H7 (cell line): ENCODE data around the gene LRRIQ3. TPM values are rescaled to one million over a fixed set of nuclear protein-coding genes. Genes with fewer than 3 reads are reported as not detected.
"Not testable (repeated sequence)": the region's sequence is repeated elsewhere in the genome, so short reads cannot be mapped to it uniquely, and the experiment has no call there.

ENCODE experiments used
- DNase-seq: peaks from one replicate; pipeline ENCODE4 v3.0.0; 2012
- H3K27me3 ChIP-seq: 2 replicates; pipeline ENCODE4 v1.6.0; 2011; ENCODE audit warnings: mild to moderate bottlenecking, low read length; ENCODE audit not compliant: control insufficient read depth, insufficient read depth
- H3K36me3 ChIP-seq: replicated peaks from 2 replicates; pipeline ENCODE4 v1.5.1; 2011; ENCODE audit warnings: low read length; ENCODE audit not compliant: control insufficient read depth, insufficient read depth
- H3K4me3 ChIP-seq: 2 replicates; pipeline ENCODE4 v1.5.1; 2011; ENCODE audit warnings: low read depth, mild to moderate bottlenecking, control low read depth, low read length, moderate library complexity; ENCODE audit not compliant: insufficient read depth
- total RNA-seq: library from RNA; depleted of rRNA; stranded (reverse); fragments of >200 nt; shearing (Covaris generic); gene quantifications from 2 replicates; pipeline ENCODE4 v1.2.3, GENCODE V29; 2014

Gene LRRIQ3
- total RNA-seq, 1 experiment from 2014 or later: 0.42 TPM

GRCh38 chr1:74180490-74180889 is 17.5 kb downstream of the LRRIQ3 start:
- H3K36me3 ChIP-seq: no peaks in the 10 kb centered on the region
- H3K4me3 ChIP-seq: no peak overlapping the region
- no peaks in the 10 kb centered on the region for H3K27me3 ChIP-seq
- no peak for DNase-seq

GRCh38 chr1:74174423-74174822 is 23.6 kb downstream of the LRRIQ3 start:
- H3K27me3 ChIP-seq, H3K4me3 ChIP-seq, H3K36me3 ChIP-seq, DNase-seq: not testable (repeated sequence)

GRCh38 chr1:74162333-74162732 is 35.6 kb downstream of the LRRIQ3 start:
- no peak for DNase-seq
- Histone ChIP-seq H3K36me3 (no peaks in the 10 kb centered on the region), H3K4me3 (no peak overlapping the region), H3K27me3 (no peaks in the 10 kb centered on the region)

DNA sequence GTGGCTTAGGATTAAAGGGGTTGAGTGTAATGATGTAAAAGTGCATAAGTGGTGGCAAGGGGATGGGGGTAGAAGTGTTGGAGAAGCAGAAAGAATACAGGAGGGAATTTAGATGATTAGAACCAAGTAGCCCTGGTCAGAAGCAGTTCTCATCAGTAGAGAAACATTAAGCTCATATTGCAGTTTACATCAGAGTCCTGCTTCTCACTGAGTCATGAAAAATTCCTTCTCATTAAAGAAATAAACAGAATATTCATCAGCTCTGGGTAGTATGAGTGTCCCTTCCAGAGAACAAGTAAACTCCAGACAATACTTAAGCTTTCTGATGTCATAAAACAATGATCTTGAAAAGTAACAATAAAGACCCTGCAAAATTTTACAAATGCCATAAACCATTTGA is 36.5 kb downstream of the LRRIQ3 start:
- H3K27me3 ChIP-seq: no peaks in the 10 kb centered on the region
- DNase-seq: no peak
- H3K36me3 ChIP-seq: no peaks in the 10 kb centered on the region
- H3K4me3 ChIP-seq: no peak overlapping the region

- no peaks in the 10 kb centered on the region for H3K36me3 ChIP-seq
- H3K4me3 ChIP-seq: no peak overlapping the region
- H3K27me3 ChIP-seq: no peaks in the 10 kb centered on the region
- no peak for DNase-seq
These were observed 37.9 kb downstream of the LRRIQ3 start for GRCh38 chr1:74160046-74160445.

DNA sequence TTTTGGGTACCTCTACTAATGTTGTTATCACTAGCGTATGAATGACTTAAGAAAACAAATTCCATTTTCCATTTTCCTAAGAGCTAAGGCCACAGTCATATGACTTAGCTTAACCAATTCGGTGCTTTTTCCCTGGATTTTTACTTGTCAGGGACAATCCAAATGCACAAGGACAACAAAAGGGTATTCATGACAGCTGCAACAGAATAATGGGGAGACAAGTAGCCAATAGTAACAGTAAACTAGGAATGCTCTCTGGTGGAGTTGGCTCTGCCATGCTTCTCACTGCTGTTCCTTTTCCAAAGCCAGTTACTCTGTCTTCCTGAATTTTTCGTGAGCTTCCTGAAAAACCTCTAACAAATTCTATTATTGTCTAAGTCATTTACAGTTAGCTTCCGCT is 52.9 kb downstream of the LRRIQ3 start:
- Histone ChIP-seq H3K4me3 (no peak overlapping the region), H3K36me3 (no peaks in the 10 kb centered on the region)
- no peak for DNase-seq

DNA sequence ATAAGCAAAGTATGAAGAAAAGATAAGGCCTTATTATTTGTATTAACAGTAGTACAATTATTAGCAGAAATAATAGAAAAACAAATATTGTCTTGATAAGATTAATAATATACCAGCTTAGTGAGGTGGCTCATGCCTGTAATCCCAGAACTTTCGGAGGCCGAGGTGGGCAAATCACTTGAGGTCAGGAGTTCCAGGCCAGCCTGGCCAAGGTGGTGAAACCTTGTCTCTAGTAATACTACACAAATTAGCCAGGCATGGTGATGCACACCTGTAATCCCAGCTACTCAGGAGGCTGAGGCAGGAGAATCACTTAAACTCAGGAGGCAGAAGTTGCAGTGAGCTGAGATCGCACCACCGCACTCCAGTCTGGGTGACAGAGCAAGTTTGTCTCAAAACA is 80.6 kb downstream of the LRRIQ3 start:
- DNase-seq, H3K27me3 ChIP-seq: not testable (repeated sequence)

More for the DNA sequence above, 52.9 kb downstream of the LRRIQ3 start:
- no peaks in the 10 kb centered on the region for H3K27me3 ChIP-seq

GRCh38 chr1:74113333-74113732 is 84.6 kb downstream of the LRRIQ3 start:
- Histone ChIP-seq H3K36me3 (no peaks in the 10 kb centered on the region), H3K4me3 (no peak overlapping the region), H3K27me3 (no peaks in the 10 kb centered on the region)
- DNase-seq: no peak

More for the DNA sequence above, 80.6 kb downstream of the LRRIQ3 start:
- not testable (repeated sequence) for H3K36me3 ChIP-seq, H3K4me3 ChIP-seq

- H3K36me3 ChIP-seq: no peaks in the 10 kb centered on the region
- no peak for DNase-seq
- H3K27me3 ChIP-seq: no peaks in the 10 kb centered on the region
- no peak overlapping the region for H3K4me3 ChIP-seq
These were observed 90.6 kb downstream of the LRRIQ3 start for GRCh38 chr1:74107394-74107793.

- Histone ChIP-seq H3K27me3 (no peaks in the 10 kb centered on the region), H3K4me3 (no peak overlapping the region), H3K36me3 (no peaks in the 10 kb centered on the region)
- DNase-seq: no peak
These were observed 106.6 kb downstream of the LRRIQ3 start for GRCh38 chr1:74091371-74091770.

DNA sequence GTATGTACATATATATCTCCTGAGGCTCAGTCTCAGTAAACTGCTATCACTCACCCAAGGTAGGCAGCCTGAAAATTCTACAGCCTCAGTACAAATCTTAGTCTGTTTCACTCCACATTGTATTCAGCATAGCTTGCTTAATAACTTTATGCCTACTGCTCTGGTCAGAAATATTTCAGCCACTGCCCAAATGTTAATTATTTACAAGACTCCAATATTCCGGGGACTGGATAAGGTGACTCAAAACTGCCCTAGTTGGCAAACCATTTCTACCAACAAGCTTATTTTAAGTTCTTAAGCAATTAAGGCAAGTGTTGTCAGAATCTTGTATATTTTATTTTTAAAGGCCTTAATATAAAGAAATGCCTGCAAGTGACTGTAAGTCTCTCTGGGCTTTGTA is 114.8 kb downstream of the LRRIQ3 start:
- no peaks in the 10 kb centered on the region for H3K27me3 ChIP-seq
- DNase-seq: no peak
- H3K36me3 ChIP-seq: no peaks in the 10 kb centered on the region
- no peak overlapping the region for H3K4me3 ChIP-seq

- no peak for DNase-seq
These were observed 132.9 kb downstream of the LRRIQ3 start for GRCh38 chr1:74065081-74065480.

GRCh38 chr1:74057719-74058118 is 140.3 kb downstream of the LRRIQ3 start:
- no peak for DNase-seq
- Histone ChIP-seq H3K36me3 (no peaks in the 10 kb centered on the region), H3K27me3 (no peaks in the 10 kb centered on the region), H3K4me3 (no peak overlapping the region)

More at GRCh38 chr1:74065081-74065480, 132.9 kb downstream of the LRRIQ3 start:
- H3K27me3 ChIP-seq: no peaks in the 10 kb centered on the region
- no peak overlapping the region for H3K4me3 ChIP-seq
- H3K36me3 ChIP-seq: no peaks in the 10 kb centered on the region

DNA sequence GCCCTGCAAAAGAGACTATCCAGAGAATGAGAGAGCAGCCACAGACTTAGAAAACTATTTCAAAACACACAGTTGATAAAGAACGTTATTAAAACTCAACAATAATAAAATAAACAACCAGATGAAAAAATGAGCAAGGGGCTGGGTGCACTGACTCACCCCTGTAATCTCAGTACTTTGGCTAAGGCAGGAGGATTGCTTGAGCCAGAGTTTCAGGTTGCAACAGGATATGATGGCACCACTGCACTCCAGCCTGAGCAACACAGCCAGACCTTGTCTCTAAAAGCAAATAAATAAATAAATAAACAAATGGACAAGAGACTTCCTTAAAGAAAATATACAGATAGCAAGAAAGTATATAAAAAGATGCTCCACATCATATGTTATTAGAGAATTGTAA is 144.6 kb downstream of the LRRIQ3 start:
- no peaks in the 10 kb centered on the region for H3K27me3 ChIP-seq

GRCh38 chr1:74050386-74050785 is 147.6 kb downstream of the LRRIQ3 start:
- DNase-seq: no peak
- Histone ChIP-seq H3K4me3 (no peak overlapping the region), H3K36me3 (no peaks in the 10 kb centered on the region), H3K27me3 (no peaks in the 10 kb centered on the region)

More for the DNA sequence above, 144.6 kb downstream of the LRRIQ3 start:
- no peak for DNase-seq
- Histone ChIP-seq H3K4me3 (no peak overlapping the region), H3K36me3 (no peaks in the 10 kb centered on the region)

GRCh38 chr1:74038042-74038441 is 159.9 kb downstream of the LRRIQ3 start:
- no peak overlapping the region for H3K4me3 ChIP-seq
- H3K27me3 ChIP-seq: no peaks in the 10 kb centered on the region
- DNase-seq: no peak
- no peaks in the 10 kb centered on the region for H3K36me3 ChIP-seq
